G401 (cell line): ENCODE measurements around the gene KMT2E. TPM values are rescaled to one million over a fixed set of nuclear protein-coding genes. Genes with fewer than 3 reads are reported as not detected.
"Not testable (repeated sequence)": the region's sequence is repeated elsewhere in the genome, so short reads cannot be mapped to it uniquely, and the experiment has no call there.

Source experiments
- DNase-seq: peaks from one replicate; pipeline ENCODE4 v3.0.0-alpha.2; 2015; ENCODE audit warnings: low spot score
- in situ Hi-C: cut with HindIII; loops from 2 replicates; pipeline ENCODE4 v1.10.0; 2016; ENCODE audit warnings: low sequenced_read_pairs, mixed read lengths
- total RNA-seq: library from RNA; depleted of rRNA; stranded (reverse); fragments of >200 nt; shearing (Covaris generic); gene quantifications from 2 replicates; pipeline ENCODE4 v1.2.3, GENCODE V29; 2014; rRNA removed

The KMT2E gene
- 15.3 and 29.9 TPM in 2 replicates for total RNA-seq

GRCh38 chr7:105013816-105014692, at the start of gene KMT2E:
TSS of gene KMT2E (plus strand) at chr7:105014205. CDS start at chr7:105040953, 26,748 bp downstream.
- in situ Hi-C loops, result no loop called here
- DNase-seq, result peak; percentile 82

GRCh38 chr7:104964626-104965236, 49.3 kb upstream of the KMT2E start:
- DNase-seq, result no peak
- in situ Hi-C loops, result no loop called here

- in situ Hi-C loops, result no loop called here
- no peak for DNase-seq
Measured at GRCh38 chr7:104966022-104966421, 48.0 kb upstream of the KMT2E start.

- DNase-seq, result no peak
- in situ Hi-C loops, result no loop called here
Measured at GRCh38 chr7:104967088-104967487, 46.9 kb upstream of the KMT2E start.

GRCh38 chr7:104967595-104967994, 46.4 kb upstream of the KMT2E start:
- no peak for DNase-seq
- in situ Hi-C loops, result no loop called here

- in situ Hi-C loops, result no loop called here
- no peak for DNase-seq
Measured at GRCh38 chr7:104968648-104969047, 45.4 kb upstream of the KMT2E start.

GRCh38 chr7:104969183-104969582, 44.8 kb upstream of the KMT2E start:
- in situ Hi-C loops, result no loop called here
- DNase-seq, result no peak

GRCh38 chr7:104971290-104972071, 42.5 kb upstream of the KMT2E start:
- in situ Hi-C loops, result no loop called here
- no peak for DNase-seq

- in situ Hi-C loops, result no loop called here
- no peak for DNase-seq
Measured at GRCh38 chr7:104972500-104972899, 41.5 kb upstream of the KMT2E start.

- in situ Hi-C loops, result no loop called here
Measured at GRCh38 chr7:104973227-104973626, 40.8 kb upstream of the KMT2E start.

GRCh38 chr7:104973909-104974415, 40.0 kb upstream of the KMT2E start:
- no peak for DNase-seq
- in situ Hi-C loops, result no loop called here

More at GRCh38 chr7:104973227-104973626, 40.8 kb upstream of the KMT2E start:
- no peak for DNase-seq

- DNase-seq, in situ Hi-C loops: not testable (repeated sequence)
Measured at GRCh38 chr7:104975553-104975952, 38.5 kb upstream of the KMT2E start.

- in situ Hi-C loops, result no loop called here
- no peak for DNase-seq
Measured at GRCh38 chr7:104976966-104977636, 36.9 kb upstream of the KMT2E start.

- no peak for DNase-seq
- in situ Hi-C loops, result no loop called here
Measured at GRCh38 chr7:104978460-104978859, 35.5 kb upstream of the KMT2E start.

GRCh38 chr7:104979167-104979841, 34.7 kb upstream of the KMT2E start:
- DNase-seq, result no peak
- in situ Hi-C loops, result no loop called here

GRCh38 chr7:104980440-104980839, 33.6 kb upstream of the KMT2E start:
- in situ Hi-C loops, result no loop called here
- no peak for DNase-seq

GRCh38 chr7:104980841-104981671, 32.9 kb upstream of the KMT2E start:
- DNase-seq, result peak; percentile 70
- in situ Hi-C loops, result no loop called here

- no peak for DNase-seq
- in situ Hi-C loops, result no loop called here
Measured at GRCh38 chr7:104981672-104982037, 32.4 kb upstream of the KMT2E start.
